Left kidney (tissue), 2 donors: Measurements from ENCODE around the gene PIGB. TPM values are rescaled to one million over a fixed set of nuclear protein-coding genes. Genes with fewer than 3 reads are reported as not detected.
"Not testable (repeated sequence)": the region's sequence is repeated elsewhere in the genome, so short reads cannot be mapped to it uniquely, and the experiment has no call there.

Experiments
- DNase-seq: peaks from one replicate; pipeline ENCODE4 v3.0.0-alpha.2; 2013
- polyA plus RNA-seq: library from polyadenylated mRNA; unstranded; fragments of 120-200 nt; gene quantifications from one replicate; pipeline ENCODE4 v1.2.1, GENCODE V29; 2013; ENCODE audit not compliant: insufficient read length

Gene PIGB
- polyA plus RNA-seq, 1 donor = 30.8 TPM

- DNase-seq = peak; percentile 86
Measured at GRCh38 chr15:55290528-55291057, 28.4 kb upstream of the PIGB start.

DNA sequence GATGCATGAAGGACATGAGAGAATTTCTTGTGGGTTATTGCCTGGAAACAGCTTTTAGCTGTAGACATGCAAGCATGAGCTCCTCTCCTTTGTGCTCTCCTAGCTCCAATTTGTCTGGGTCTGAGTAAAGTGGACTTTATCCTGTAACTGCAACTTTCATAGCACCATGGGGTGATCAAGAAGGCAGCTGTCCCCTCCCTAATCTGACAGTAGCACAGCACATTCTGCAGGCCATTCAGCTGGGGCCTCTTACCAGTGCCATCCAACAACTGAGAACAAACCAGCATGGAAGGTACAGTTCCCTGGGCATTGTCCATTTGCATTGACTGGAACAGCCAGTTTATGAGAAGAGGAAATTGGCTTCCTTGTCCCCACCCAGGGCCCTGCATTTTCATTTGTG lies 21.7 kb upstream of the PIGB start:
- no peak for DNase-seq

- DNase-seq = not testable (repeated sequence)
Measured at GRCh38 chr15:55302801-55303200, 16.2 kb upstream of the PIGB start.

- DNase-seq = no peak
Measured at GRCh38 chr15:55319537-55320237, 665 bp downstream of the PIGB start.

DNA sequence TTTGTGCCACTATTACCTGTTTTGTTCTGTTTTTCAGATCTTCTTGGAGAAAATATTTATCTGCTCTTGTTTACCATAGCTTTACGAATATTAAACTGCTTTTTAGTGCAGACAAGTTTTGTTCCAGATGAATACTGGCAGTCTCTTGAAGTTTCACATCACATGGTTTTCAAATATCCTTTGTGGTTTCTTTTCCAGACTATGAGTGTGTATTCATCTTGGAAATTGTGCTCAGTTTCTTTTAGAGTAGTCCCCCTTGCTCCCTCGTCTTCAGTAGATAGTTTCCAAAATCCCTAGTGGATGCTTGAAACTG lies 1.2 kb downstream of the PIGB start:
- DNase-seq = no peak

- DNase-seq = no peak
Measured at GRCh38 chr15:55320963-55321362, 1.9 kb downstream of the PIGB start.

DNA sequence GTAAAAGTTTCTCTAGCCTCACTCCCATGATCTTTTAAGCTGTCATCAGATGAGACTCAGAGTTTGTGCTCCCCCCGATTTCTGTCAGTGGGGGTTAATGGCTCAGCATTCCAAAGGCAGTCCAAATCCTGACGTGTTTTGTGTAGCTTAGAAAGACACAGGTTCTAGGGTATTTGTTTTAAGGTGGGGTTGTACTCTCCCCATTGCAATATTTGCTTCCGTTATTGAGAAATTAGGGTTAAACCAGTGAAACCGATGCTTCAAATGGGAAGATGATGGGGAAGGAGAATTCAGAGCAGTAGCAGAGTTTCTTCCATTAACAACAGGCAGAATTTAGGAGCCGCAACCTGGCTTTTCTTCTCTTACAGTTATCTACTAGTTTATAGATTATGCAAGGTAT lies 3.4 kb downstream of the PIGB start:
- no peak for DNase-seq

DNA sequence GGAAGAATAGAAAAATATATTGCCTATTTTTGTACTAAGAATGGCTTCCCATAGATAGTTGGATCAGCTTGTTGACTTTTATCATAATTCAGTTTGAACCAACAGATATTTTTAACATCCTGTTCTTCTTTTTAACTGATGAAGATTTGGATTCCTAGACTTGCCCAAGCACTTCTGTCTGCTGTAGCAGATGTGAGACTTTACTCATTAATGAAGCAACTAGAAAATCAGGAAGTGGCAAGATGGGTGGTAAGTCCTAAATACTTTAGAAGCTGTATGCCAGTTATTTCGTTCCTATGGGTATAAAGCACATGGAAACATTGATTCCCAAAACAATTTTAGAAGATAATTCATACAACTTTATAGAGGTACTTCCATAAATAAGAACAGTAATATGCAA lies 8.4 kb downstream of the PIGB start:
- DNase-seq = no peak

GRCh38 chr15:55334371-55334770 lies 15.3 kb downstream of the PIGB start:
- no peak for DNase-seq

- DNase-seq = no peak
Measured at GRCh38 chr15:55334997-55335396, 16.0 kb downstream of the PIGB start.

DNA sequence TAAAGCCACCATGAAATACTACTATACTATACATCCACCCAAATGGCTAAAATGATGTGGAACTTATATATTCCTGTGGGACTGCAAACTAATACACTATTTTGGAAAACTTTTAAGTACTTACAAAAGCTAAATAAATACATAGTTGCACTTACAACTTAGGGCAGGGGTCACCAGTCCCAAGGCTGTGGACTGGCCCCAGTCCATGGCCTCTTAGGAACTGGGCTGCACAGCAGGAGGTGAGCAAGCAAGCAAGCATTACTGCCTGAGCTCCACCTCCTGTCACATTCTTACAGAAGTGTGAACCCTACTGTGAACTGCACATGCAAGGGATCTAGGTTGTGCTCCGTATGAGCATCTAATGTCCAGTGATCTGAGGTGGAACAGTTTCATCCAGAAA lies 18.1 kb downstream of the PIGB start:
- no peak for DNase-seq

DNA sequence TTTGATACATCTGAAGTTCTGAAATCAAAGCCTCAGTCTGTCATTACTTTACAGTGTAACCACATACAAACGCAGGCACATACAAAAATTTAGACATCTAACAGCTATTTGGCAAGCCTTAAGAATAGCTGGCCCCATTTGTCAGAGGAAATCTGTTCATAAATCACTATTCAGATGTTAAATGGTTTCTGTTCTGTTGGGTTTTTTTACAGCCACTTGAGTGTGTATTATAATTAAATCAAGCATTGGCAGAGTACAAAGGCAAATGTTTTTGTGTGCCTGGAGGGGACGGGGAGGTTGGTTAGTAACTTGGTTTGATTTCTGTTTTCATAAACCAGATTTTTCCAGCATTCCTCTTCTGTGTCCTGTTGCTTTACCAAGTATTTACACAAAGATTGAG lies 24.1 kb downstream of the PIGB start:
- no peak for DNase-seq

GRCh38 chr15:55344206-55344605 lies 25.2 kb downstream of the PIGB start:
- no peak for DNase-seq

GRCh38 chr15:55348281-55348778 lies 29.3 kb downstream of the PIGB start:
- no peak for DNase-seq

GRCh38 chr15:55349282-55349681 lies 30.3 kb downstream of the PIGB start:
- no peak for DNase-seq

GRCh38 chr15:55353025-55353424 lies 34.0 kb downstream of the PIGB start:
- DNase-seq = no peak

GRCh38 chr15:55356985-55357585 lies 38.1 kb downstream of the PIGB start:
- DNase-seq = no peak

DNA sequence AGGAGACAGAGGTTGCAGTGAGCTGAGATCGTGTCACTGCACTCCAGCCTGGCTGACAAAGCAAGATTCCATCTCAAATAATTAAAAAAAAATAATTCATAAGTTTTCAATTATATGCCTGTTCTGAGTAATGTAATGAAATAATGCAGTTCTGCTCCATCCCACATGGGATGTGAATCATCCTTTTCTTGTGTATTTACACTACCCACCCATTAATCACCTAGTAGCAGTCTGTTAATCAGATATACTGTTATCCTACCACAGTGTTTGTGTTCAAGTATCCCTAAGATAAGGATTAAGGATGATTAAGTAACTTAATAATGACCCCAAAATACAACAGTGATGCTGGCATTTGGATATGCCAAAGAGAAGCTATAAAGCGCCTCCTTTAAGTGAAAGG lies 38.8 kb downstream of the PIGB start:
- DNase-seq = no peak

DNA sequence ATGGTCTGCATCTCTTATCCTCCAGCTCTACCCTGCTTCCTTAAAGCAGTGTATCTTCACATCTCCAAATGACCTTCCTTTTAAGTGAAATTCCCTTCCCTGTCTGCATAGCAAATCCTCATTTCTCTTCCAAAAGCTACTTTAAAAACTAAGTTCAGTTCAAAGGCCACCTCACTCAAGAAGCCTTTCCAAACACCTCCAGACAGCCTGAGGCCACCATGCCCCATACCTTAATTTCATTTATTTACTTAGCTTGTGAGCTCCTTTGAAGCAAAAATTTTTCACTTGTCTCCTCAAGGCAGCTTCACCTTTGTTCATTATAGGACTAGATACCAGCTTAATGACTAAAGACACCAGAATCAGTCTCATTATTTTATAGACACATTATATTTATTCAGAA lies 39.4 kb downstream of the PIGB start:
- DNase-seq = no peak

GRCh38 chr15:55360256-55360655 lies 41.2 kb downstream of the PIGB start:
- DNase-seq = no peak

DNA sequence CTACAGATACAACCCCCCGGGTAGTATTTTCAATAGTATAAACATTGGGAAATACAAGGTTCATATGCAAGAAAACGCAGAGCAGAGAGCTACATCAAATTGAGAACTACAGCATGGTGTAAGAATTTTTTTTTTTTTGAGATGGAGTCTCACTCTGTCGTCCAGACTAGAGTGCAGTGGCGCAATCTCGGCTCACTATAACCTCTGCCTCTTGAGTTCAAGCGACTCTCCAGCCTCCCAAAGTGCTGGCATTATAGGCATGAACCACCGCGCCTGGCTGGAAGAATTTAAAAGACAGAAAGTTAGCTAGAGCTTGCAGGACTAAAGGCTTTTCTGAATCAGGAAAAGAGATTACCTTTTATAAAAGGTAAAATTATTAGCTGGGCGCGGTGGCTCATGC lies 42.0 kb downstream of the PIGB start:
- DNase-seq = no peak

GRCh38 chr15:55362641-55363040 lies 43.6 kb downstream of the PIGB start:
- DNase-seq = no peak

DNA sequence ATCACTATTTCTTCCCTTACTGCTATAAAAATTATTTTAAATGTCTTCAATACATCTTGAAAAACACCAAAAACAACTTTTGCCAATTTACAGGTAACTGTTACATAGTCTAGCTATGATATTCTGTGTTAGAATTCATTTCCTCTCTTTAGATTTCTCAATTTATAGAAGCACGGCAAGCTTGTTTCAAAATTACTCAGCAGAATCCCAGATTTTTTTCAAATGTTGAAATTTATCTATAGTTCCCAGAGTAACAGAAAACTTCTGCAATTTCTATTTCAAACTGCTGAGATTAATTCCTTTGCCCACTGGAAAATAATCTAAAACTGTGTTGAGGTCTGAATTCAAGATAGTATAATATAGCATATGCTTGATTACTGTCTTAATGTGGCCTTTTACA lies 48.0 kb downstream of the PIGB start:
- DNase-seq = no peak
